AG04449 (cell line): ENCODE measurements around the gene PRPF40B.

ENCODE experiments used
- CTCF ChIA-PET: fragments of 350-600 bp; formaldehyde crosslinking; extraction: SDS; loops from one replicate; lab custom pipeline; 2021; ENCODE audit warnings: antibody characterized with exemption; lab: Yijun Ruan, JAX
- POLR2A ChIA-PET: fragments of 400-600, 350-600 bp; formaldehyde crosslinking; extraction: SDS; loops from one replicate; lab custom pipeline; 2020; ENCODE audit warnings: antibody characterized with exemption, inconsistent platforms; lab: Yijun Ruan, JAX
- DNase-seq: peaks from one replicate; pipeline ENCODE4 v3.0.0-alpha.2; 2010; ENCODE audit warnings: low read depth, low spot score
- H3K4me3 ChIP-seq: 2 replicates; pipeline ENCODE4 v1.5.1; 2011; ENCODE audit warnings: low read depth, mild to moderate bottlenecking, control low read depth, low read length
- TF ChIP-seq, protein P1 (sequence below): IDR thresholded peaks from one replicate; pipeline ENCODE4 v1.5.1; 2011; ENCODE audit warnings: mild to moderate bottlenecking, moderate library complexity, low read length, control low read depth, inconsistent platforms; ENCODE audit not compliant: insufficient read depth; ENCODE audit errors: missing control alignments

PRPF40B gene

DNA sequence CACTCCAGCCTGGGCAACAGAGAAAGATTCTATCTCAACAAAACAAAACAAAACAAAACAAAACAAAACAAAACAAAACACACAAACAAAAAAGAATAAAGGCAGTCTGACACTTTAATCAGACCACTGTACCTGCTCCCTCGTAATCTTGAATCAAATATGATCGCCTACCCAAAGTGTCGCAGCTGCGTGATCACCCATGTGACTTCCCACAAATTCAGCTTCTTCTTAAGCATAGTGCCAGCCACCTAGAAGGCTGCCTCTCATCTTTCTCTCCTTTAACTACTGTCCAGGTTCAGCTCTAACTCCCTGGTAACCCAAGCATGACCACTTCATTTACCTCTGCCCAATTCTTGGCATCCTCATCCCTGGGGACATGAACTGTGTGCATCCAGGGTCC lies 46.4 kb downstream of the PRPF40B start:
- ChIA-PET POLR2A (interaction anchor here (0.5 kb wide), 1 partner anchor 588 kb away, joined by 3 read pairs; no protein-coding TSS in a partner anchor), CTCF (interaction anchor here (0.7 to 2.0 kb wide), 3 partner anchors 21 to 34 kb away, joined by 3 to 7 read pairs (median 4); no protein-coding TSS in a partner anchor)
- DNase-seq = no peak
- H3K4me3 ChIP-seq = no peak overlapping the region
- TF ChIP-seq, protein P1, sequence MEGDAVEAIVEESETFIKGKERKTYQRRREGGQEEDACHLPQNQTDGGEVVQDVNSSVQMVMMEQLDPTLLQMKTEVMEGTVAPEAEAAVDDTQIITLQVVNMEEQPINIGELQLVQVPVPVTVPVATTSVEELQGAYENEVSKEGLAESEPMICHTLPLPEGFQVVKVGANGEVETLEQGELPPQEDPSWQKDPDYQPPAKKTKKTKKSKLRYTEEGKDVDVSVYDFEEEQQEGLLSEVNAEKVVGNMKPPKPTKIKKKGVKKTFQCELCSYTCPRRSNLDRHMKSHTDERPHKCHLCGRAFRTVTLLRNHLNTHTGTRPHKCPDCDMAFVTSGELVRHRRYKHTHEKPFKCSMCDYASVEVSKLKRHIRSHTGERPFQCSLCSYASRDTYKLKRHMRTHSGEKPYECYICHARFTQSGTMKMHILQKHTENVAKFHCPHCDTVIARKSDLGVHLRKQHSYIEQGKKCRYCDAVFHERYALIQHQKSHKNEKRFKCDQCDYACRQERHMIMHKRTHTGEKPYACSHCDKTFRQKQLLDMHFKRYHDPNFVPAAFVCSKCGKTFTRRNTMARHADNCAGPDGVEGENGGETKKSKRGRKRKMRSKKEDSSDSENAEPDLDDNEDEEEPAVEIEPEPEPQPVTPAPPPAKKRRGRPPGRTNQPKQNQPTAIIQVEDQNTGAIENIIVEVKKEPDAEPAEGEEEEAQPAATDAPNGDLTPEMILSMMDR = no peak

DNA sequence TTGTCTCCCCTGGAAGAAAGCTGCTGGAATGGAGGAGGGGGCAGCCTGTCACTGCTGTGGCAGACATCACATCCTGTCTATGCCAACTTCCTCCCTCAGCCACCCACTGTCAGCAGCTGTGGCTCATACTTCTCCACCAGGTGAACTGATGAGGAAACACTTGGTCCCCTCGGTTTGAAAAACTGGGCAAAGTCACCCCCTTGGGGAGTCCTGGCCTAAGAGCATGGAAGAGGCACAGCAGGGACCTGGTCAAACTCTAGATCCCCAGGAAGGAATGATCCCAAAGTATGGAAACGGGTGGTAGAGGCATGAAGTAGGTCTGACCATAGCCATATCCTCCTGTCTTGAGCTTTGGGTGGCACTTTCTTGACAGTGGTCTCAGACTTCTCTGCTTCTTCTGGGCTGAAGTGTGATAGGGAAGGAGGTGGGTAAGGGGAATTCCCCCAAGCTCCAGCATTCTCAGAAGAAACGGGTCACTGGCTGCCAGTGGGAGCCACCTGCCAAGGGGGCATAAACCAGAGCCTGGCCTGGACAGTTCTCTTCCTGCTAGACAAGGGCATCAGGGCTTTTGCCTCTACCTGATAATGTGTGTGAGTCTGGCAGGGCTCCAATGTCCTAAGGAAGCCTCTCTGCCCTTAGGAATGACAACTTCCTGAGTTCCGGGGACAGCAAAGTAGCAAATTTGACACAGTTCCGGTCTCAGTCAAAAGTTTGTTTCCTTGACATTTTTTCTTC lies 47.8 kb downstream of the PRPF40B start:
- TF ChIP-seq, protein P1 = no peak
- DNase-seq = no peak
- CTCF ChIA-PET = interaction anchor here (0.7 to 6.1 kb wide), 5 partner anchors 8 to 36 kb away, joined by 3 to 60 read pairs (median 5); partner anchors contain the start of gene FMNL3
- POLR2A ChIA-PET = no interaction called here
- H3K4me3 ChIP-seq = no peak overlapping the region

DNA sequence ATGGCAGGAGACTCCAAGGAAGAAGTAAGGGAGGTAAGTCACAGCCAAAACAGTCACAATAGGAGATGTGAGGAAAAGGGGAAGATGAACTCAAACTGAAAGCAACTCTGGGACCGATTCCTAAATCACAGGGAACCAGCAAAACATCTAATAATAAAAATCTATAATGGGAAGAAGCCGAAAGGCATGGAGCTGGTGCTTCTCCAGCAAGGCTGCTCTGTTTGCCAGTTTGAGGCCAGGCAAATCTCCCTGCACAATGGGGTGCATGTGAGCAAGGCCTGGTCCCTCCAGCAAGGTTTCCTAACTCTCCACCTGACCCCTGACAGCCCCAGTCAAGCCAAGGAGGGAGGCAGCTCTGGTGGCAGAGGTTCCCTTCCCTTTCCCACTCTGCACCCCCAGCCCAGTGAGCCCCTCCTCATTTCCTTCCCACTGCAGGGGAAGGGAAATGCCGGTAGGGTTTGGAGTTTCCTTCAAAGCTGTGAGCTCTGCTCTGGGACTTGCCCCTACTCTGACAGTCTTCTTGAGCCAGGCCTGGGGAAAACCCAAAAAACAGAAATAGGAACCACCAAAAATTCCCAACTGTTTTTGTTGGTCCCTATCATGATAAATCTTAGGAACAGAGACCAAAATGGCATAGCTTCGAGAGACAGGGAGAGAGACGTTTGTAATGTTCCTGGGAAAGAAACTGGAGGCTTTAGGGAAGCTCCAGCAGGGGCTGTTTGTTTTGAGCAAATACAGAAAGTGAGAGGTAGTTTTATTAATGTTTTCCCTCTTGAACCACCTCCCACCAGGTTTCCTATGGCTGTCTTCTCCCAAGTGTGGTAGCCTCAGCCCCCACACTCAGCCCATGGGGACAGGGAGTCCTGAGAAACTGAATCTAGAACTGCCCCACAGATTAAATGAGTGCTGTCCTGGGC lies 49.2 kb downstream of the PRPF40B start:
- no peak overlapping the region for H3K4me3 ChIP-seq
- no peak for DNase-seq
- CTCF ChIA-PET = interaction anchor here (0.7 to 6.1 kb wide), 13 partner anchors 9 to 92 kb away, joined by 3 to 60 read pairs (median 5); partner anchors contain the start of gene FMNL3
- POLR2A ChIA-PET = interaction anchor here (1.1 to 3.0 kb wide), 7 partner anchors 9 to 69 kb away, joined by 3 to 12 read pairs (median 6); partner anchors contain the start of gene TMBIM6
- TF ChIP-seq, protein P1 = no peak

DNA sequence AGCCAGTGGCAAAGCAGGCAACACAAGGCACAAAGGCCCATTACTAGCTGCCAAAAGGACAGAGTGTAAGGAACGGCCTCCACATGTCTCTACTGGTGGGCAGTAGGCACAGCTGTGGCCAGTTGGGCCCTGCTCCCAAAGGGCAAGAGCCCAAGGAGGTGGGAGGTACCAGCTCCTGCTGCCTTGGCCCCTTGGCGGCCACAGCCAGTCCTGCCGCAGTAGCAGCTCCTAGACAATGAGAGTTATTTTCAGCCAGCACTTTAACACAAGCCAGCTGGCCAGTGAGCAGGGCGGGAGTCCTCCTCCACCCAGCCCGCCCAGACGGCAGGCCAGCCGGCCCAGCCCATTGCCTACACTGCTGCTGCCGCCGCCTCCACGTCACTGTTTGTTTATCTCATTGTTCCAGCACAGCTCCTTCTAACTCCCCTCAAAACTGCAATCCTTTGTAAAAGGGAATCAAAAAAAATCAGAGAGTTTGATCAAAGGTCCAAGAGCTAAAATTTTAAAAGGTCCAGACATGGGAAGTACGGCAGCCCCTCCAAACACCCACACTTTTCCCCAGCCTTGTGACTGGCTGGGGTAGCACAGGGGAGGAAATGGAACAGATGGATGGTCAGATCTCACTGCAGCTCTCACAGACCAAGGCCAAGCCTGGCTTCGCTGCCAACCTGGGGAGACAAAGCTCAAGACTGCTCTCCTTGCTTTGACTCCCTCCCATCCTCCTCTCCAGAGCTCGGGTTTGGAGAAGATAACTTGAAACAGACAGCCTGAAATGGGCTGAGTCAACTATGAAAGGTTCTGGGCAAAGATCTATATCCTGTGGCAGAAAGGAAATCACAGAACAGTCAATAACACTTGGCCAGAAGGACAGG lies 50.3 kb downstream of the PRPF40B start:
- ChIA-PET POLR2A (interaction anchor here (1.1 to 3.0 kb wide), 7 partner anchors 9 to 68 kb away, joined by 3 to 12 read pairs (median 6); partner anchors contain the start of genes FMNL3 and TMBIM6), CTCF (interaction anchor here (0.8 to 6.1 kb wide), 12 partner anchors 10 to 68 kb away, joined by 3 to 60 read pairs (median 6); partner anchors contain the start of genes FMNL3 and TMBIM6)
- no peak for DNase-seq
- TF ChIP-seq, protein P1 = peak; percentile 36
- peak overlapping the region; percentile 16; the same call in 1 of the 2 replicates for H3K4me3 ChIP-seq

DNA sequence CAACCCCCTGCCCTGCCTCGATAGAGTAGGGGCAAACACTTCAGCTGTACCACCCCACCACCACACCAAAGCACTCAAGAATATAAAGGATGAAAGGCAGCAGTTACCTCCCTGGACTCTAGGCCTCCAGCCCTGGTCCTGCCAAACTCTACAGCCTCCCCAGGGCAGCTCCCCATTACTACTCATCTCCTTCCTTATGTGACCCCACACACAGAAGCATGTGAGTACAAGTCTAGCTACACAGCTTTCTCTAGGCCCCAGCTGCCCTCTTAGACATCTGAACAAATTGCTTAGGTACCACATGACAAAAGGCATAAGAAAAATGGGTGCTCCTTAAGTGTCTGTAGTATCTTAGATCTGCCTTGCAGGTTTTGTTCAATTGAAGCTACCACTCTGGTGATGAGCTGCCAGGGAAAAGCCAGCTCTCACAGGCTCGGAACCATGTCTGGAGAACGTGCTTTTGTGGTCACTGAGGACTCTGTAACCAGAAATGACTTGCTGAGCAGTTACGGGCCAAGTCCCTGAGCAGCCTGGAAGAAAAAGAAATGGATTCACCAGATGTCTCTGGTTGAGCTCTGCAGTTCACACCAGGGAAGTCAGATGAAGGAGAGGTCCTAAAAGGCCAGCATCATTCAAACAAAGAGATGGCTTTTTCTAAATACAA lies 51.1 kb downstream of the PRPF40B start:
- POLR2A ChIA-PET = interaction anchor here (0.5 to 3.0 kb wide), 7 partner anchors 9 to 67 kb away, joined by 3 to 12 read pairs (median 5); partner anchors contain the start of genes FMNL3 and TMBIM6
- no peak for DNase-seq
- CTCF ChIA-PET = interaction anchor here (0.8 to 6.1 kb wide), 15 partner anchors 8 to 165 kb away, joined by 3 to 60 read pairs (median 5); partner anchors contain the start of genes FMNL3 and TMBIM6
- TF ChIP-seq, protein P1 = no peak
- H3K4me3 ChIP-seq = no peak overlapping the region
